AG09319 (cell line): ENCODE data around the gene APP.

Source experiments
- DNase-seq: peaks from one replicate; pipeline ENCODE4 v3.0.0-alpha.2; 2010; ENCODE audit warnings: low read depth; ENCODE audit errors: extremely low read depth
- TF ChIP-seq, protein P1 (sequence below): IDR thresholded peaks from 2 replicates; pipeline ENCODE4 v1.5.1; 2011; ENCODE audit warnings: low read depth, mild to moderate bottlenecking, inconsistent platforms, low read length, moderate library complexity

The APP gene

GRCh38 chr21:26177187-26177586 lies 6.6 kb upstream of the APP start:
- TF ChIP-seq, protein P1, sequence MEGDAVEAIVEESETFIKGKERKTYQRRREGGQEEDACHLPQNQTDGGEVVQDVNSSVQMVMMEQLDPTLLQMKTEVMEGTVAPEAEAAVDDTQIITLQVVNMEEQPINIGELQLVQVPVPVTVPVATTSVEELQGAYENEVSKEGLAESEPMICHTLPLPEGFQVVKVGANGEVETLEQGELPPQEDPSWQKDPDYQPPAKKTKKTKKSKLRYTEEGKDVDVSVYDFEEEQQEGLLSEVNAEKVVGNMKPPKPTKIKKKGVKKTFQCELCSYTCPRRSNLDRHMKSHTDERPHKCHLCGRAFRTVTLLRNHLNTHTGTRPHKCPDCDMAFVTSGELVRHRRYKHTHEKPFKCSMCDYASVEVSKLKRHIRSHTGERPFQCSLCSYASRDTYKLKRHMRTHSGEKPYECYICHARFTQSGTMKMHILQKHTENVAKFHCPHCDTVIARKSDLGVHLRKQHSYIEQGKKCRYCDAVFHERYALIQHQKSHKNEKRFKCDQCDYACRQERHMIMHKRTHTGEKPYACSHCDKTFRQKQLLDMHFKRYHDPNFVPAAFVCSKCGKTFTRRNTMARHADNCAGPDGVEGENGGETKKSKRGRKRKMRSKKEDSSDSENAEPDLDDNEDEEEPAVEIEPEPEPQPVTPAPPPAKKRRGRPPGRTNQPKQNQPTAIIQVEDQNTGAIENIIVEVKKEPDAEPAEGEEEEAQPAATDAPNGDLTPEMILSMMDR, result no peak
- no peak for DNase-seq

GRCh38 chr21:26171258-26172100 lies 909 bp upstream of the APP start:
- no peak for DNase-seq

GRCh38 chr21:26169611-26170470 lies 729 bp downstream of the APP start:
- DNase-seq, result no peak
- TF ChIP-seq, protein P1, result no peak

More at GRCh38 chr21:26171258-26172100, 909 bp upstream of the APP start:
- TF ChIP-seq, protein P1, result no peak

DNA sequence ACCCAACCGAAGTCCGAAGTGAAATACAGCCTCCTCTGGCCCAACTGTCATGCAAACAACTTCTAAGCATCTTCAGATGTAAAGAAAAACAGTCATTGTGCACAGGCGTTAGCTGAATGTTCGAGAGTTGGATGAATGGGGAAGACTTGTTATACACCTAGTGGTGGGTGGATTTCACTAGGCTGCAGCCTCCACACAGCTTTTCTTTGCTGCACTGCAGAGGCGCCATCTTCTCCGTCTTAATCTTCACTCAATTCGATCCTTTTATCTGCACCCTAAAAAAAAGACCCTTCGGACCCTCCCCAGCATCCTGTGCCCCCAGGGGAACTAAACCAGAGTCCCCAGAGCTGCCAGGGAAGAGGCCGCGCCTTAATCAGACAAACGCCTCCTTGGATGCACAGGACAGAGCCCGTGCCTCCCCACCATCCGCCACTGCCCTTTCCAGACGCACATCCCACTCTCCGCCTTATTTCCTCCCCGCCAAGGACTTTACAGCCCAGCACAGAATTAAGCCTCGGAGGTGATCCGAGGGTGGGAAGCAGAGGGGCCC lies 1.4 kb downstream of the APP start:
- no peak for DNase-seq
- TF ChIP-seq, protein P1, result peak; percentile 43

DNA sequence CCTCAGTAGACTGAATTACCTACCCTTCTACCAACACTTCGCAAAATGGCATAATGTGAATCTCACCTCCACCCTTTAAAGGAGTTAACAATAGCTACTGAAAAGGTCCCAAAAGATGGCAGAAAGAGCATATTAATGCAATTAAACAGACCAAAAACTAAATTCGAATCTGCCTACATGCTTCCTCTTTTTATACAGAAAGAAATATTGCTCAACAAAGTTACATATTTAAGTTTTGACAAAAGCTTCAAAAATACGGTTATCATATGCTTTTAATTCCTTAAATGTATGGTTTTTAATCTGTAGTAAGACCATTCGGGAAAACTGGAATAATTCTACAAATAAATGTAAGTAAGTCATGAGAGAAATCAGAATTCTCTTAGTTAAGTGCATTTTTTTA lies 2.2 kb downstream of the APP start:
- TF ChIP-seq, protein P1, result no peak
- DNase-seq, result no peak

DNA sequence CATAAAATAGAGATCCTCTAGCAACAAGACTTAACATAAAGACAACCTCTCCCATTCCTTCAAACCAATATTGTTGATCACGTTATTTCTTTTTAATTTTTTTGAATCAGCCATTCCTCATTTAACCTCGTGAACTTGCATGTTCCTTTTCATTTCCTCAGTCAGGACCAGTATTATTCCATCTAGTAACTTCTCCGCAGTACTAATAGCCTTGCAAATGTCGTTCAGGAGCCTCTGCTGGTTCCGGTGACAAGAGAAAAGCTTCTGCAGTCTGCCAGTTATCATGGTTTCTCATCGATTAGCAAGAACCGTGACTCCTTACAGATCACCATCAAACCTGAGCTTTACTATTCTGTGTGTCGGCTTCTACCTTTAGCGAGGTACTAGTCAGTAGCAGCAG lies 3.0 kb downstream of the APP start:
- TF ChIP-seq, protein P1, result no peak
- no peak for DNase-seq
